ENCODE results near the gene SLC6A9. TPM values are rescaled to one million over a fixed set of nuclear protein-coding genes. Genes with fewer than 3 reads are reported as not detected.

The SLC6A9 gene
- total RNA-seq, 1 donor from 2014 or later: 29.4 TPM

DNA sequence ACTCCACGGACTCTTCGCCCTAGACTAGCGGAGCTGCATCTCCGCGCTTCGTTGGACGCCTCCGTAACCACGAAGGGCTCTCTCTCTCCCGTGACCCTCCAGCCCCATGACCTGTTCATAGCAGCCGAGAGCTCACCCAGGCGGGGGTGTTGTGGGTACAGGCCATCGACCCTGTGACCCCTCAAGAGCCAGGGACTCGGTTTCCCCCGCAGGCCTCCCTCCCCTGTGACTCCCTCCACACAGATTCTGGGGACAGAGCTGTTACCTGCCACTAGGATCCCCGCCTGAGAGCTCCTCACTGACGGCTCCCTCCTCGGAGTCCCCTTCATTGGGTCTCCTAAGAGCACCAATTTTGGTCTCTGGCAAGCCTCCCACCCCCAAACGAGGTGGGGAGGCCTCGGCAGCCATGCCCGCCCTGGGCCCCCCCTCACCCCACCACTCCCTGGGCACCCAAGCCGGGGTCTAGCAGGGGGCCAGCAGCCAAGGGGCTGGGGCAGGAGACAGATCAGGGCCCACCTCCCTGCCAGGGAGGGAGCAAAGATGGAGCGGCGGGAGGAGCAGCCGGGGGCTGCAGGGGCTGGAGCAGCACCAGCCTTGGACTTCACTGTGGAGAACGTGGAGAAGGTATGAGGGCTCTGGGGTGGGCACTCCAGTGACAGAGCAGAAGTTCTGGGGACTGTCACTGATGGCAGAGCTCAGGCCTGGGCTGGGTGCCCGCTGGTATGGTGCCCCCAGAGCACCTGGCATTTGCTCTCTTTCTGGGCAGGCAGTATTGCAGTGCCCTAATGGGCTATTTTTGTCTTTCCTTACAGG, 84.0 kb downstream of the SLC6A9 start:
- Mint-ChIP-seq H3K9me3 (ENCODE audit: low read depth) (no peaks in the 10 kb centered on the region), H3K36me3 (ENCODE audit: insufficient read depth) (peaks cover 2% of the 10 kb centered on the region), H3K27ac (peak overlapping the region; percentile 99), H3K27me3 (peaks cover 7% of the 10 kb centered on the region), H3K4me1 (ENCODE audit: low read depth) (peaks cover 16% of the 10 kb centered on the region), H3K4me3 (ENCODE audit: low read depth) (peak overlapping the region; percentile 87)
- no peak for DNase-seq (ENCODE audit: low spot score, unreplicated experiment)
- TF ChIP-seq, protein P1, sequence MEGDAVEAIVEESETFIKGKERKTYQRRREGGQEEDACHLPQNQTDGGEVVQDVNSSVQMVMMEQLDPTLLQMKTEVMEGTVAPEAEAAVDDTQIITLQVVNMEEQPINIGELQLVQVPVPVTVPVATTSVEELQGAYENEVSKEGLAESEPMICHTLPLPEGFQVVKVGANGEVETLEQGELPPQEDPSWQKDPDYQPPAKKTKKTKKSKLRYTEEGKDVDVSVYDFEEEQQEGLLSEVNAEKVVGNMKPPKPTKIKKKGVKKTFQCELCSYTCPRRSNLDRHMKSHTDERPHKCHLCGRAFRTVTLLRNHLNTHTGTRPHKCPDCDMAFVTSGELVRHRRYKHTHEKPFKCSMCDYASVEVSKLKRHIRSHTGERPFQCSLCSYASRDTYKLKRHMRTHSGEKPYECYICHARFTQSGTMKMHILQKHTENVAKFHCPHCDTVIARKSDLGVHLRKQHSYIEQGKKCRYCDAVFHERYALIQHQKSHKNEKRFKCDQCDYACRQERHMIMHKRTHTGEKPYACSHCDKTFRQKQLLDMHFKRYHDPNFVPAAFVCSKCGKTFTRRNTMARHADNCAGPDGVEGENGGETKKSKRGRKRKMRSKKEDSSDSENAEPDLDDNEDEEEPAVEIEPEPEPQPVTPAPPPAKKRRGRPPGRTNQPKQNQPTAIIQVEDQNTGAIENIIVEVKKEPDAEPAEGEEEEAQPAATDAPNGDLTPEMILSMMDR (IDR thresholded peaks at IDR 0.05; ENCODE audit: unreplicated experiment): no peak

Other genes with a start within 250 kb of the SLC6A9 start
- gene ARTN, start 97.7 kb downstream of the SLC6A9 start, total RNA-seq: 1.1 and 2.0 TPM in 2 replicates
- gene IPO13, start 84.5 kb downstream of the SLC6A9 start, total RNA-seq: 34.6 and 35.8 TPM in 2 replicates
- gene DPH2, start 61.5 kb downstream of the SLC6A9 start, total RNA-seq: 24.9 and 25.4 TPM in 2 replicates
- 104 and 108 TPM in 2 replicates for gene ATP6V0B, start 56.5 kb downstream of the SLC6A9 start, total RNA-seq
- 61.7 and 63.1 TPM in 2 replicates for gene B4GALT2, start 52.3 kb downstream of the SLC6A9 start, total RNA-seq
- gene CCDC24, start 39.9 kb downstream of the SLC6A9 start, total RNA-seq: 34.8 and 35.9 TPM in 2 replicates
- gene KLF17, start 87.4 kb upstream of the SLC6A9 start, total RNA-seq: not detected in 2 replicates
- not detected in 2 replicates for gene KLF18, start 110.2 kb upstream of the SLC6A9 start, total RNA-seq
- 78.3 and 82.0 TPM in 2 replicates for gene DMAP1, start 182.0 kb upstream of the SLC6A9 start, total RNA-seq